Endodermal cell (in vitro differentiated cells): ENCODE data around the gene COL27A1. TPM values are rescaled to one million over a fixed set of nuclear protein-coding genes. Genes with fewer than 3 reads are reported as not detected.
A peak's percentile ranks its signal among the peaks of the same experiment; 100 is the strongest.

ENCODE experiments used
- DNase-seq: peaks from one replicate; pipeline ENCODE4 v3.0.0-alpha.2; 2017
- H3K27ac ChIP-seq: 2 replicates; pipeline ENCODE4 v1.5.1; 2013; ENCODE audit warnings: mild to moderate bottlenecking, low read depth, low read length, moderate library complexity
- H3K27me3 ChIP-seq: 2 replicates; pipeline ENCODE4 v1.6.1; 2013; ENCODE audit warnings: mild to moderate bottlenecking, low read length, moderate library complexity; ENCODE audit not compliant: insufficient read depth, control insufficient read depth, poor library complexity, severe bottlenecking
- H3K36me3 ChIP-seq: 2 replicates; pipeline ENCODE4 v1.7.0; 2013; ENCODE audit warnings: mild to moderate bottlenecking, low read length, moderate library complexity; ENCODE audit not compliant: control insufficient read depth, insufficient read depth
- H3K4me1 ChIP-seq: one replicate; pipeline ENCODE4 v1.7.0; 2013; ENCODE audit warnings: low read length; ENCODE audit not compliant: control insufficient read depth, insufficient read depth
- H3K4me3 ChIP-seq: 2 replicates; pipeline ENCODE4 v1.5.1; 2013; ENCODE audit warnings: mild to moderate bottlenecking, low read length, moderate library complexity
- H3K9ac ChIP-seq: 2 replicates; pipeline ENCODE4 v1.6.1; 2013; ENCODE audit warnings: mild to moderate bottlenecking, low read length, moderate library complexity; ENCODE audit not compliant: poor library complexity, severe bottlenecking; ENCODE audit errors: extremely low read depth
- H3K9me3 ChIP-seq: 2 replicates; pipeline ENCODE4 v1.6.1; 2013; ENCODE audit warnings: mild to moderate bottlenecking, low read length, moderate library complexity; ENCODE audit not compliant: control insufficient read depth
- H3K27ac Mint-ChIP-seq: 2 replicates; pipeline ENCODE4 v1.8.0; 2020; ENCODE audit warnings: mixed read lengths
- H3K27me3 Mint-ChIP-seq: 2 replicates; pipeline ENCODE4 v1.8.0; 2021; ENCODE audit warnings: mild to moderate bottlenecking, mixed read lengths; ENCODE audit not compliant: insufficient read depth
- H3K36me3 Mint-ChIP-seq: 2 replicates; pipeline ENCODE4 v1.8.0; 2020; ENCODE audit warnings: low read depth, mixed read lengths
- H3K4me1 Mint-ChIP-seq: 2 replicates; pipeline ENCODE4 v1.8.0; 2020; ENCODE audit warnings: mixed read lengths
- H3K4me3 Mint-ChIP-seq: 2 replicates; pipeline ENCODE4 v1.8.0; 2020; ENCODE audit warnings: mild to moderate bottlenecking, moderate library complexity, mixed read lengths
- H3K9me3 Mint-ChIP-seq: 2 replicates; pipeline ENCODE4 v1.8.0; 2020; ENCODE audit warnings: mild to moderate bottlenecking, mixed read lengths
- CTCF ChIP-seq: fragments of 200-600 bp; sonication (generic); conservative IDR thresholded peaks from 2 replicates; pipeline ENCODE4 v1.5.0; 2021; ENCODE audit warnings: antibody characterized with exemption, mild to moderate bottlenecking
- WGBS, 2 experiments: methylation state at CpG; one replicate each; pipeline versions ENCODE4 v1.1.5 to v1.1.7; 2013; ENCODE audit warnings: missing lambda C conversion rate in 2 of 2, mixed read lengths in 1 of 2; ENCODE audit not compliant: insufficient coverage in 1 of 2, insufficient read length in 1 of 2; 5-methylcytosine and 5-hydroxymethylcytosine counted together
- microRNA-seq: library from miRNA; unstranded; fragments of <30 nt; microRNA quantifications from one replicate; pipeline ENCODE4 v1.2.0, GENCODE V29; 2020; ENCODE audit warnings: borderline microRNAs expressed
- total RNA-seq, 2 donors: library from RNA; stranded (reverse); fragmentation: NEBNext Ultra II Directional in 1 of 2; extraction: Animal tissue kit (Norgen Biotek cat#: 25700) in 1 of 2; gene quantifications; 2 replicates in 1 of 2; 3 replicates in 1 of 2; pipeline ENCODE4 v1.2.1, GENCODE V29; 2021

Gene COL27A1
- total RNA-seq, 2 donors from 2014 or later, result 43.8 to 69.5 TPM

- H3K4me1 Mint-ChIP-seq, result no peaks in the 10 kb centered on the region
- Histone ChIP-seq H3K9ac (no peak overlapping the region), H3K27me3 (no peaks in the 10 kb centered on the region), H3K27ac (no peak overlapping the region), H3K4me1 (no peaks in the 10 kb centered on the region), H3K36me3 (no peaks in the 10 kb centered on the region), H3K9me3 (no peaks in the 10 kb centered on the region), H3K4me3 (no peak overlapping the region)
- no peaks in the 10 kb centered on the region for H3K27me3 Mint-ChIP-seq
- peaks cover 41% of the 10 kb centered on the region for H3K36me3 Mint-ChIP-seq
- H3K9me3 Mint-ChIP-seq, result no peaks in the 10 kb centered on the region
- no peak overlapping the region for H3K4me3 Mint-ChIP-seq
- 91 to 100% methylated on average over 1 to 7 of the region's 7 CpGs for WGBS, 2 experiments
- DNase-seq, result no peak
- no peak for TF ChIP-seq CTCF
- no peak overlapping the region for H3K27ac Mint-ChIP-seq
Observed at GRCh38 chr9:114359801-114360200, 204.5 kb downstream of the COL27A1 start.

- no peaks in the 10 kb centered on the region for H3K27me3 ChIP-seq
- H3K4me3 ChIP-seq, result no peak overlapping the region
- TF ChIP-seq CTCF, result no peak
- H3K9me3 ChIP-seq, result no peaks in the 10 kb centered on the region
- H3K9me3 Mint-ChIP-seq, result no peaks in the 10 kb centered on the region
- H3K4me1 Mint-ChIP-seq, result no peaks in the 10 kb centered on the region
- peaks cover 43% of the 10 kb centered on the region for H3K36me3 Mint-ChIP-seq
- no peaks in the 10 kb centered on the region for H3K27me3 Mint-ChIP-seq
- H3K4me1 ChIP-seq, result no peaks in the 10 kb centered on the region
- no peak overlapping the region for H3K9ac ChIP-seq
- no peaks in the 10 kb centered on the region for H3K36me3 ChIP-seq
- no peak overlapping the region for H3K4me3 Mint-ChIP-seq
- no peak for DNase-seq
- WGBS, 2 experiments, result 94 to 96% methylated on average over 7 of the region's 7 CpGs
- no peak overlapping the region for H3K27ac ChIP-seq
- H3K27ac Mint-ChIP-seq, result no peak overlapping the region
Observed at GRCh38 chr9:114361542-114361941, 206.2 kb downstream of the COL27A1 start.

Small RNA genes within 50 kb of the gene (microRNA-seq; reads per million reads assigned to microRNA genes)
- 385 reads per million, percentile 88 among the genes with 10 or more reads in this experiment for gene MIR455

Other genes with a start within 250 kb of the COL27A1 start
- gene AMBP, start 77.2 kb upstream of the COL27A1 start, total RNA-seq, result 1 to 10 TPM in 1 of 2 donors, under 1 TPM in 1; 0.68 to 2.9 TPM
- 10 to 100 TPM; 11.4 to 16.3 TPM for gene KIF12, start 56.2 kb upstream of the COL27A1 start, total RNA-seq
- gene ORM1, start 167.6 kb downstream of the COL27A1 start, total RNA-seq, result under 1 TPM in 1 of 2 donors, not detected in 1; 0.59 TPM
- under 1 TPM; 0.59 to 0.80 TPM for gene ORM2, start 174.3 kb downstream of the COL27A1 start, total RNA-seq
- 10 to 100 TPM; 12.2 to 15.4 TPM for gene AKNA, start 232.4 kb downstream of the COL27A1 start, total RNA-seq